ENCODE data around the gene TMEM214. TPM values are rescaled to one million over a fixed set of nuclear protein-coding genes. Genes with fewer than 3 reads are reported as not detected.

Gene TMEM214
- total RNA-seq, 4 donors from 2014 or later = 16.1 to 96.2 (median 66.5) TPM

GRCh38 chr2:27042985-27043634 is 10.3 kb downstream of the TMEM214 start:
- Histone ChIP-seq H3K9me3 (no peaks in the 10 kb centered on the region), H3K36me3 (no peaks in the 10 kb centered on the region), H3K27ac (peak overlapping the region in 1 of 2 donors; percentile 22), H3K4me3 (no peak overlapping the region), H3K4me1 (no peaks in the 10 kb centered on the region), H3K27me3 (no peaks in the 10 kb centered on the region)
- no peak for DNase-seq
- no peak for TF ChIP-seq POLR2A (IDR thresholded peaks at IDR 0.05)
- no peak for TF ChIP-seq CTCF (IDR thresholded peaks at IDR 0.05)
- intact Hi-C loops (cut with DNase I; ENCODE audit: low total_unique reads) = no loop called here

- intact Hi-C loops (cut with DNase I; ENCODE audit: low total_unique reads) = loop anchor here (2.0 kb wide), 1 partner anchor 29 kb away; the partner anchor contains the start of gene EMILIN1
- DNase-seq = peak in 1 of 2 donors; percentile 48
- TF ChIP-seq CTCF (IDR thresholded peaks at IDR 0.05) (peak in 1 of 4 experiments; percentile 2), POLR2A (IDR thresholded peaks at IDR 0.05) (no peak)
Measured at GRCh38 chr2:27049422-27050280, 16.9 kb downstream of the TMEM214 start.

GRCh38 chr2:27050281-27050995 is 17.7 kb downstream of the TMEM214 start:
- H3K4me1 ChIP-seq = peaks cover 0 to 3% of the 10 kb centered on the region in 2 donors
- intact Hi-C loops (cut with DNase I; ENCODE audit: low total_unique reads) = loop anchor here (2.0 kb wide), 1 partner anchor 28 kb away; the partner anchor contains the start of gene EMILIN1
- H3K4me3 ChIP-seq = peak overlapping the region; percentile 75 to 96
- H3K36me3 ChIP-seq = no peaks in the 10 kb centered on the region
- no peaks in the 10 kb centered on the region for H3K9me3 ChIP-seq
- peak; percentile 26 to 73 (median 60) for TF ChIP-seq CTCF (IDR thresholded peaks at IDR 0.05)
- peak in 1 of 2 donors; percentile 11 for TF ChIP-seq POLR2A (IDR thresholded peaks at IDR 0.05)
- peak; percentile 95 to 96 for DNase-seq
- H3K27me3 ChIP-seq = no peaks in the 10 kb centered on the region
- H3K27ac ChIP-seq = peak overlapping the region; percentile 94 to 100

More at GRCh38 chr2:27049422-27050280, 16.9 kb downstream of the TMEM214 start:
- peak overlapping the region; percentile 75 to 96 for H3K4me3 ChIP-seq
- no peaks in the 10 kb centered on the region for H3K27me3 ChIP-seq
- no peaks in the 10 kb centered on the region for H3K36me3 ChIP-seq
- H3K27ac ChIP-seq = peak overlapping the region; percentile 94 to 100
- no peaks in the 10 kb centered on the region for H3K9me3 ChIP-seq
- H3K4me1 ChIP-seq = peaks cover 0 to 3% of the 10 kb centered on the region in 2 donors

- Histone ChIP-seq H3K4me1 (peaks cover 0 to 3% of the 10 kb centered on the region in 2 donors), H3K36me3 (no peaks in the 10 kb centered on the region), H3K27me3 (no peaks in the 10 kb centered on the region), H3K27ac (peak within 1 kb of the TSS; percentile 94 to 100), H3K4me3 (peak within 1 kb of the TSS; percentile 75 to 96), H3K9me3 (no peaks in the 10 kb centered on the region)
- intact Hi-C loops (cut with DNase I; ENCODE audit: low total_unique reads) = loop anchor here (2.0 kb wide), 1 partner anchor 28 kb away; the partner anchor contains the start of gene EMILIN1
- DNase-seq = peak; percentile 96 to 98
- TF ChIP-seq POLR2A (IDR thresholded peaks at IDR 0.05) (peak; percentile 63 to 72), CTCF (IDR thresholded peaks at IDR 0.05) (no peak)
Measured at GRCh38 chr2:27050996-27051901, 18.5 kb downstream of the TMEM214 start, which contains the start of gene AGBL5. Gene AGBL5 (plus strand): TSS chr2:27051668. CDS start chr2:27052959, 1,291 bp downstream.
